Keratinocyte (primary cell): ENCODE results near the gene SLC1A2. TPM values are rescaled to one million over a fixed set of nuclear protein-coding genes. Genes with fewer than 3 reads are reported as not detected.

Experiments used
- DNase-seq: peaks from one replicate; pipeline ENCODE4 v3.0.0-alpha.2; 2011; ENCODE audit warnings: low read depth, missing footprints, low spot score
- FAIRE-seq: peaks from 2 replicates; lab custom pipeline; 2011; peaks lifted over from hg19 to GRCh38; lab: Jason Lieb, UNC
- H2AFZ ChIP-seq: 2 replicates; pipeline ENCODE4 v1.6.0; 2012; ENCODE audit warnings: low read length, control low read depth, inconsistent platforms; ENCODE audit not compliant: control insufficient read depth
- H3K27ac ChIP-seq: 2 replicates; pipeline ENCODE4 v1.5.1; 2011; ENCODE audit warnings: low read length; ENCODE audit not compliant: control insufficient read depth, insufficient read depth
- H3K27me3 ChIP-seq: 3 replicates; pipeline ENCODE4 v1.6.0; 2011; ENCODE audit warnings: low read length; ENCODE audit not compliant: control insufficient read depth, insufficient read depth; ENCODE audit errors: extremely low read depth
- H3K36me3 ChIP-seq, 2 experiments: 2 replicates in 1 of 2; 3 replicates in 1 of 2; pipeline ENCODE4 v1.5.1; 2011; ENCODE audit warnings: low read length in 2 of 2, mild to moderate bottlenecking in 1 of 2; ENCODE audit not compliant: control insufficient read depth in 2 of 2, insufficient read depth in 2 of 2; ENCODE audit errors: extremely low read depth in 1 of 2
- H3K4me1 ChIP-seq: 3 replicates; pipeline ENCODE4 v1.5.1; 2011; ENCODE audit warnings: low read length; ENCODE audit not compliant: control insufficient read depth, insufficient read depth; ENCODE audit errors: extremely low read depth
- H3K4me2 ChIP-seq: 3 replicates; pipeline ENCODE4 v1.6.0; 2011; ENCODE audit warnings: low read depth, low read length; ENCODE audit not compliant: control insufficient read depth, insufficient read depth; ENCODE audit errors: extremely low read depth
- H3K4me3 ChIP-seq, 3 experiments: fragments of 200-600 bp in 1 of 3; sonication (generic) in 1 of 3; 2 replicates in 2 of 3; 3 replicates in 1 of 3; pipeline ENCODE4 v1.5.1; 2011 to 2016; ENCODE audit warnings: low read length in 3 of 3, mild to moderate bottlenecking in 3 of 3, control low read depth in 2 of 3, inconsistent platforms in 1 of 3, low read depth in 1 of 3, mixed read lengths in 1 of 3, mixed run types in 1 of 3, moderate library complexity in 1 of 3; ENCODE audit not compliant: control insufficient read depth in 2 of 3, insufficient read depth in 2 of 3; ENCODE audit errors: extremely low read depth in 1 of 3
- H3K79me2 ChIP-seq: 2 replicates; pipeline ENCODE4 v1.6.0; 2012; ENCODE audit warnings: low read length; ENCODE audit not compliant: control insufficient read depth, insufficient read depth
- H3K9ac ChIP-seq: 3 replicates; pipeline ENCODE4 v1.6.0; 2011; ENCODE audit warnings: low read length; ENCODE audit not compliant: control insufficient read depth, insufficient read depth; ENCODE audit errors: extremely low read depth
- H3K9me1 ChIP-seq: 3 replicates; pipeline ENCODE4 v1.6.0; 2011; ENCODE audit warnings: low read length; ENCODE audit not compliant: control insufficient read depth, insufficient read depth; ENCODE audit errors: extremely low read depth
- H3K9me3 ChIP-seq: 2 replicates; pipeline ENCODE4 v1.5.1; 2012; ENCODE audit warnings: low read depth, low read length; ENCODE audit not compliant: control insufficient read depth
- H4K20me1 ChIP-seq: 3 replicates; pipeline ENCODE4 v1.6.0; 2011; ENCODE audit warnings: low read length; ENCODE audit not compliant: control insufficient read depth, insufficient read depth; ENCODE audit errors: extremely low read depth
- CTCF ChIP-seq, 3 experiments: IDR thresholded peaks in 1 of 3; conservative IDR thresholded peaks in 1 of 3; optimal IDR thresholded peaks in 1 of 3; 2 replicates in 2 of 3; 3 replicates in 1 of 3; pipeline versions ENCODE3 to v1.5.1; 2011; ENCODE audit warnings: low read length in 3 of 3, mild to moderate bottlenecking in 3 of 3, moderate library complexity in 2 of 3, control low read depth in 1 of 3, inconsistent platforms in 1 of 3; ENCODE audit not compliant: insufficient read depth in 2 of 3; ENCODE audit errors: extremely low read depth in 1 of 3
- EZH2 ChIP-seq: IDR thresholded peaks from one replicate; pipeline ENCODE4 v1.6.1; 2012; ENCODE audit warnings: inconsistent platforms, mild to moderate bottlenecking, low read length, moderate library complexity
- dilution Hi-C: fragments of 300-500 bp; cut with MboI; formaldehyde crosslinking; loops from one replicate; pipeline ENCODE4 v1.7.0; 2020; ENCODE audit warnings: low sequenced_read_pairs; ENCODE audit not compliant: extremely low pct_ligation_motif_present
- polyA plus RNA-seq, 5 experiments: library from polyadenylated mRNA; depleted of rRNA in 3 of 5; stranded (reverse) in 3 of 5; stranded (forward) in 1 of 5; unstranded in 1 of 5; fragments of >200 nt; gene quantifications; 1 replicate in 1 of 5; 2 replicates in 3 of 5; 3 replicates in 1 of 5; pipeline versions ENCODE4 v1.2.1 to v1.2.3, GENCODE V29; 2011 to 2012; ENCODE audit warnings: missing spikeins in 2 of 5, low read depth in 1 of 5, low replicate concordance in 1 of 5

The SLC1A2 gene
- polyA plus RNA-seq, 1 donor (not counting 4 experiments of a cell fraction or from before 2014, with no cell fraction given) = under 0.01 TPM

- FAIRE-seq (no peak), DNase-seq (no peak)
- Histone ChIP-seq H3K4me3 (no peak overlapping the region), H3K9me1 (no peaks in the 10 kb centered on the region), H3K27ac (no peak overlapping the region), H3K4me1 (peaks cover 32% of the 10 kb centered on the region), H3K36me3 (peaks cover 4 to 11% of the 10 kb centered on the region in 2 experiments), H3K9me3 (no peaks in the 10 kb centered on the region), H2AFZ (no peak overlapping the region), H3K79me2 (no peaks in the 10 kb centered on the region), H3K9ac (no peak overlapping the region), H3K4me2 (no peak overlapping the region), H4K20me1 (no peaks in the 10 kb centered on the region), H3K27me3 (no peaks in the 10 kb centered on the region)
- dilution Hi-C loops = no loop called here
- TF ChIP-seq CTCF (optimal IDR thresholded peaks at IDR 0.05 in 1 of 3, IDR thresholded peaks at IDR 0.05 in 1 of 3, conservative IDR thresholded peaks at IDR 0.05 in 1 of 3; ENCODE audit: extremely low read depth in 1 of 3, insufficient read depth in 2 of 3, low read length in 3 of 3) (no peak), EZH2 (no peak)
Observed at GRCh38 chr11:35234460-35235156, 184.8 kb downstream of the SLC1A2 start.

- no peak overlapping the region for H3K27ac ChIP-seq
- dilution Hi-C loops = no loop called here
- no peaks in the 10 kb centered on the region for H3K79me2 ChIP-seq
- H3K4me1 ChIP-seq = peaks cover 32% of the 10 kb centered on the region
- H3K36me3 ChIP-seq = peaks cover 12 to 21% of the 10 kb centered on the region in 2 experiments
- DNase-seq (no peak), FAIRE-seq (no peak)
- no peak overlapping the region for H3K9ac ChIP-seq
- H3K4me2 ChIP-seq = no peak overlapping the region
- H4K20me1 ChIP-seq = no peaks in the 10 kb centered on the region
- no peak overlapping the region for H2AFZ ChIP-seq
- H3K9me1 ChIP-seq = no peaks in the 10 kb centered on the region
- TF ChIP-seq CTCF (optimal IDR thresholded peaks at IDR 0.05 in 1 of 3, IDR thresholded peaks at IDR 0.05 in 1 of 3, conservative IDR thresholded peaks at IDR 0.05 in 1 of 3; ENCODE audit: extremely low read depth in 1 of 3, insufficient read depth in 2 of 3, low read length in 3 of 3) (no peak), EZH2 (no peak)
- H3K9me3 ChIP-seq = no peaks in the 10 kb centered on the region
- no peaks in the 10 kb centered on the region for H3K27me3 ChIP-seq
- no peak overlapping the region for H3K4me3 ChIP-seq
Observed at GRCh38 chr11:35233518-35233917, 185.8 kb downstream of the SLC1A2 start.
